Measurements from ENCODE around the gene KRTAP10-2.

DNA sequence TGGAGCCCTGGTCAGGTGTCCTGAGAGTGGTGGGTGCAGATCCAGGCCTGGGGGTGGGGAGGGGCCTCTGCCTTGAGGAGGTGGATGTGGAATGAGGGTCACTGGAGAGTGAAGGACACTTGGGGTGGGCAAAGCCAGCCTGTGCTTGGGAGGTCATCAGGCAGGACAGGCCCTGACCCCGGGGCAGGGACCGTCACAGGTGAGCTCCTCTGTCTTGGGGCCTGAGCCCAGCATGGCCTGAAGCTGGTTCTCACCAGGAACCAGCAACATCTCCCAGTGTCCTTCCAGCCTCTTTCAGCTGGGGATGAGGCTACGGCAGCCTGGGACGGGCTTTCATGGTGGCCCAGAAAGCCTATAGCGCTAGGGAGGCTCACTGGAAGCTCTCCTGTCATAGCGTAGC, 831 bp upstream of the KRTAP10-2 start:
- no peak for TF ChIP-seq CTCF (IDR thresholded peaks at IDR 0.05; ENCODE audit: borderline replicate concordance, extremely low read depth, low read length, poor library complexity, severe bottlenecking)
- no peak for TF ChIP-seq EZH2 (IDR thresholded peaks at IDR 0.05; ENCODE audit: borderline replicate concordance, low read depth, low read length, severe bottlenecking)
